GM12801 (cell line): ENCODE measurements around the gene C11orf68.

ENCODE experiments used
- CTCF ChIP-seq: IDR thresholded peaks from one replicate; pipeline ENCODE4 v1.5.1; 2011; ENCODE audit warnings: control low read depth; ENCODE audit not compliant: insufficient read length; ENCODE audit errors: extremely low read depth

The C11orf68 gene

GRCh38 chr11:65946655-65947054, 27.8 kb upstream of the C11orf68 start:
- no peak for TF ChIP-seq CTCF

- no peak for TF ChIP-seq CTCF
Observed at GRCh38 chr11:65945941-65946558, 27.2 kb upstream of the C11orf68 start.

- no peak for TF ChIP-seq CTCF
Observed at GRCh38 chr11:65945430-65945911, 26.6 kb upstream of the C11orf68 start, which contains the start of gene TSGA10IP. TSGA10IP (plus strand) TSS chr11:65945480; CDS start chr11:65945676, 196 bp downstream.

GRCh38 chr11:65944767-65945166, 25.9 kb upstream of the C11orf68 start:
- TF ChIP-seq CTCF: no peak

- TF ChIP-seq CTCF: no peak
Observed at GRCh38 chr11:65944191-65944590, 25.3 kb upstream of the C11orf68 start.

GRCh38 chr11:65942531-65942930, 23.7 kb upstream of the C11orf68 start:
- TF ChIP-seq CTCF: no peak

GRCh38 chr11:65941720-65942310, 23.0 kb upstream of the C11orf68 start:
- TF ChIP-seq CTCF: no peak
